8988T (cell line): ENCODE results near the gene ESYT3.
"Not testable (repeated sequence)": the region's sequence is repeated elsewhere in the genome, so short reads cannot be mapped to it uniquely, and the experiment has no call there.

Experiments
- DNase-seq: peaks from one replicate; pipeline ENCODE4 v3.0.0; 2011

The ESYT3 gene

DNA sequence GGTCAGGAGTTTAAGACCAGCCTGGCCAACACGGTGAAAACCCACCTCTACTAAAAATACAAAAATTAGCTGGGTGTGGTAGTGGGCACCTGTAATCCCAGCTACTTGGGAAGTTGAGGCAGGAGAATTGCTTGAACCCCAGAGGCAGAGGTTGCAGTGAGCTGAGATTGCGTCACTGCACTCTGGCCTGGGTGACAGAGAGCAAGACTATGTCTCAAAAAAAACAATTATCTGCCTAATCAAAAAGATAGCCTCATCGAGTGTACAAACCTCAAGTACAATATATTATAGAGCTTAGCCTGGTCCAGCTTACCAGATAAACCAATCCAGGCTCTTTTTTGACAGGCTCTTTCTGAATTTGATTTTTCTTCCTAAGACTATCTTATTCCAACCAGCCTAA is 61.2 kb downstream of the ESYT3 start:
- DNase-seq, result not testable (repeated sequence)

DNA sequence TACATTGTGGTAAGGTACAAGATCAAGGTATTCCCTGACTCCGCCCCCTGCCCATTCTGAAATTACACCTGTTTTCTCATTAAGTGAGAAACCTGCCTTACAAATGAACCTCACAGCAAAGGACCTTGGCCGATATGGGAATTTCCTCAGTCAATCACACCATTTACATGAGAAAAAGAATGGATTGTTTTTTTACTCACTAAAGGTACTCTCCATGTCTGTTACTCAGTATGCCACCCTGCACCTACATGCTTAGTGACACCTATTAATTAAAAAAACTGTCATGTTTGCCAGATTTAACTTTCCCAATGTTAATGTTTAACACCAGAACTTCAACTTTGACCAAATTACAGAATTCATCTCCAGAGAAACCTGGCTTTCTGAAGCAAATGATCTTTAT is 62.0 kb downstream of the ESYT3 start:
- no peak for DNase-seq

DNA sequence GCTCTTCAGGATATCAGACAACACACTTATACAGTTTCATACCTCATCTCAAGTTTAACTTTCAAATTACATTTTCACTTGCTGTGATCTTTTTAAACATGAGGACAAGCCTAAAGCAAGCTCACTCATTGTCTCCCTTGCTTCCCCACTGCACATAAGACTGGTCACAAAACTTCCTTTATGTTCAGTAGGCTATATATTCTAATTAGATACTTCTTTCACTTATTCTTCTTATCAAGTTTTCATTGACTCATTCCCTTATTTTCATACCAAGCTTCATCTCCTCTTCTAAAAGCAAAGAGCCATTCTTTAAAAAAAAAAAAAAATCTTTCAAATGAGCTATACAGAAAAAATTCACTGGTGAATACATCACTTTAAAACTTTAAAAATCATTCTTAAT is 62.6 kb downstream of the ESYT3 start:
- no peak for DNase-seq

DNA sequence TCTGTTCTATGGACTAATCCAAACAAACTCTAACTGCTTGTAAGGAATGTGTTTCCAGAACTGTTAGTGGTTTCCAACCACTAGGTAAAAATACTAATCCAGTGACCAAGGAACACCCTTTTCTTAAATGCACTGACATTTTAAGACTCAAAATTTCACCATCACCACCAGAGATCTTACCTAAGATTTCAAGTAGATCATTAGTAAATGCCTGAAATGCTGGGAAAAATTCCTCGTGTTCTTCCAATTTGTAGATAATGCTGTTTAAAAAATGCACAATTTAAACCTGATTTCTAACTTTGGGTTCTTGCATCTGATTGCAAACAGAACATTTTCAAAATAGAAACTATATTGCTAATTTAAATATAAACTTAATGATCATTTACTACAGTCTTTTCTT is 63.4 kb downstream of the ESYT3 start:
- no peak for DNase-seq

DNA sequence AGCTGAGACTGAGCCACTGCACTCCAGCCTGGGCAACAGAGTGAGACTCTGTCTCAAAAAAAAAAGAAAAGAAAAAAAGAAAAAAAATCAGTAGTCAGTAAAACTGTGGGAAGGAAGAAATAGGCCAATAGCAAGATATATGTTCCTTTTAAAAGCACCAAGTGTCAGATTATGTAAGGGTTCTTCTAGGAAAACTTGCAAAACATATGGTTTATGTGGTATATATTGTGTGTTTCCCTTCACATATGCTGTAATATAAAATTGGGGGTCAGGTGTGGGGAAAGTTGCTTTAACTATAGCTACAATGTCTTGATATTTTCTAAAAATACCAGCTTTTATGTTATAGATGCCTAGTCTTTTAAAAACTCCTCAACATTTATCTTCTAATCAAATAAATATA is 64.6 kb downstream of the ESYT3 start:
- DNase-seq, result no peak

DNA sequence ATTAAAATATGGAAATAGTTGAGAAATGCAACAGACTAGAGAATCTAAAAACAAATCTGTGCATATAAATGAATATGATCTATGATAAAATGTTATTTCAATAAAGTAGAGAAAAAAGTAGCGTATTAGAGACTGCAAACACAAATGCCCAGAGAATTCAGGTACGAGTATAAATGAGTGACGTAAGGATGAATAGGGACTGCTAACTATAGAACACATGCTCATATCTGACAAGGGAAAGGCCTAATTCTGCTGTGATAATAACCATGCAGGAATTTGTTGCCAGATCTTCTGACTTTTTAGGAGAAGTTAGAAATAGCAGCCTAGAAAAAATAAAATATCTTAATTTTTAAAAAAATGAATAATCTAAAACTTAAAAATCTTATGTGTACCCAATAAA is 73.1 kb downstream of the ESYT3 start:
- no peak for DNase-seq

DNA sequence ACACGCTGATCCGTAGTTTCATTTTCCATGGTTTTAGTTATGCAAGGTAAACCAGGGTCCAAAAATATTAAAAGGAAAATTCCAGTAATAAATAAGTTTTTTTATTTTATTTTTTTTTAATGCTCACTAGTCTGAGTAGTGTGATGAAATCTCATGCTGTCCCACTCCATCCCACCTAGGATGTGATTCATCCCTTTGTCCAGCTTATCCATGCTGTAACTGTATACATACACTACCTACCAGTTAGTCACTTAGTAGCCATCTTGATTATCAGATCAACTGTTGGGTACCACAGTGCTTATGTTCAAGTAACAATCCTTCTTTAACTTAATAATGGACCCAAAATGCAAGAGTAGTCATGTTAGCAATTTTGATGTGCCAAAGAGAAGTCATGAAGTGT is 75.2 kb downstream of the ESYT3 start:
- no peak for DNase-seq

DNA sequence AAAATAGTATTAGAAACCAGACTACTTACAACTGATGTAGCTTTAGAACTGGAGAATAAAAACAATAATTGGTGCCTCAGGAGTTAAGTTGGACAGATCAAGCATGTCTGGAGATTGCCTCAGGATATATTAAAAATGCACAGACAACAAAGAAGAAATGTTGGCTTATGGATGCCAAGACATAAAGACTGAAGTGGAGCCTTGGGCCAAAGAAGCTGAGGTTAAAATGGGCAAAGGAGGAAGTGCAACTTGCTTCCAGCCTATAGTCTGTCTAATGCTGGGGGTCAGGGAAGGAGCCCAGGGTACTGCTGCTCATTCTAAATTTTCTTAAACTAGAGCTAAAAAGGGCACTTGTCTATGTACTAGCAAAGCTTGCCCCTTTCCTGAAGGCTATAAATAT is 77.5 kb downstream of the ESYT3 start:
- no peak for DNase-seq

DNA sequence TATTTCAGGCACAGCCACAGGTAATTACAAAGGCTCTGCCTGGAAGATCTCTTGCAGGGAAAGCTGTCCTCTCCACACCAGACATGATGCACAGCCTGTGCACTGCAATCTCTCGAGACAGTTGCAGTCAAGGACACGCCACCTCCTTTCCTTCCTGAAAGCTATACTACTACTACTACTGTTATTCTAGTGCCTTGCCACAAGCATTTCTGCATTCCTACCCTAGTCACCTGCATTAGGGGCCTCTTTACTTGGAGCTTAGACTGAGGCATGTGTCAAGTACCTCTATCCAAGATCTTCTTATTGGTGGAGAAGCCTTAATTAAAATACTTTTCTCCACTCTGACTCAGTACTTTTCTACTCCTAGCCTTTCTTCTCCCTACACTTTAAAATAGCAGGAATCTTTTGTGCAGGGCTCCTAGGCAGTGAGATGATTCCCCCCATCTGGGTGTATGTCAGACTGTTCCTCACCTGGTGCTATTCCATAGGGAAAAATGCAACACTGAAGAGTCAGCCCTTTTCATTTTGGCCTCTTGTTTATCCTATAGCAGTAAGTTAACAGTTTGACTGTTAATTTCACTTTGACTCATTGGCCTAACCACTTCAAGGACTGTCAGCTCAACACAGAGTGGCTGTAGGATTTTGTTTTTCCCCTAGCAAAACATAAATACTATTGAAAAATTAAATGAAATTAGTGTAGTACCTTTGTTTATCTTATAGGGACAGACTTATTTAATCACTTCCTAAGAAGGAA is 78.9 kb downstream of the ESYT3 start:
- no peak for DNase-seq

DNA sequence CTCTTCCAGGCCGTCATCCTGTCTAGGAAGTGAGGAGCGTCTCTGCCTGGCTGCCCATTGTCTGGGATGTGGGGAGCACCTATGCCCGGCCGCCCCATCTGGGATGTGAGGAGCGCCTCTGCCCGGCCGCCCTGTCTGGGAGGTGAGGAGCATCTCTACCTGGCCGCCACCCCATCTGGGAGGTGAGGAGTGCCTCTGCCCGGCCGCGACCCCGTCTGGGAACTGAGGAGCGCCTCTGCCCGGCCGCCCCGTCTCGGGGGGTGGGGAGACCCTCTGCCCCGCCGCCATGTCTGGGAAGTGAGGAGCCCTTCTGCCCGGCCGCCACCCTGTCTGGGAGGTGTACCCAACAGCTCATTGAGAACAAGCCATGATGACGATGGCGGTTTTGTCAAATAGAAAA is 87.0 kb downstream of the ESYT3 start:
- not testable (repeated sequence) for DNase-seq
